GM12872 (cell line): ENCODE measurements around the gene RAD52.

ENCODE experiments used
- CTCF ChIP-seq: IDR thresholded peaks from 3 replicates; pipeline ENCODE4 v1.5.1; 2011; ENCODE audit warnings: low read depth, mild to moderate bottlenecking, low read length, moderate library complexity; ENCODE audit not compliant: insufficient read depth

Gene RAD52

DNA sequence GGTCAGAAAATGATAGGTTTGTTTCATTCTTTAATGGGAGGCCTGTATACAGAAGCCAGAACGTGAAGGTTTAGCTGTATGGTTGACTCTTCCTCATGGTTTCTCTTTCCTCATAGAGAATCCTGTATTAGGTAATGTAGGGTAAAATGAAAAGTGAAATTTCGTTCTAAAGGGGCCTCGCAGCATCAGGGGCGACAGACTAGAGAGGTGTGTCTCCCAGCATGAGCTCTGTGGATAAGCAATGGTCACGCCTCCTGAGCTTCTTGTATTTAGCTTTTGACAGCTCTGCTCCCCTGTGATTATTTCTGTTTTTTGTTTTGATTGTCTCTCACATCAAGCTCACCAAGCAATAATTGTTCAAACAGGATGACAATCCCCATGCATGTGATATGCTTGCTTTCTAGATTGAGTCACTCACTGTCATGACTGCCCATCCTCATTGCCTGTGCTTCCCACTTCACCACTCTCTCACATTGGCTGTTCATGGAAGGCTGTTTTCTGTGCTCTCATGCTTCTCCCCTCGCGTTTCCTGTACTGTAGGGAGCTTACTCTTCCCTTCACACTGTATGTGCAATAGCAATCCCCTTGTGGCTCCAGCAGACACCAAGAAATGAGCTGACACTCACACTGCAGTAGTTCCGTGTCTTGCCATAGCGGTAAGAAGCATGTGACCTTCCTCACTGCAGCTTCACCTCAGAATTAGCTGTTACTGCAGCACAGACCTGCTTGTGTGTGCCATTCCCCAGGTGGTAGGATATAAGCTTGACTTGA is 44.0 kb downstream of the RAD52 start:
- no peak for TF ChIP-seq CTCF

DNA sequence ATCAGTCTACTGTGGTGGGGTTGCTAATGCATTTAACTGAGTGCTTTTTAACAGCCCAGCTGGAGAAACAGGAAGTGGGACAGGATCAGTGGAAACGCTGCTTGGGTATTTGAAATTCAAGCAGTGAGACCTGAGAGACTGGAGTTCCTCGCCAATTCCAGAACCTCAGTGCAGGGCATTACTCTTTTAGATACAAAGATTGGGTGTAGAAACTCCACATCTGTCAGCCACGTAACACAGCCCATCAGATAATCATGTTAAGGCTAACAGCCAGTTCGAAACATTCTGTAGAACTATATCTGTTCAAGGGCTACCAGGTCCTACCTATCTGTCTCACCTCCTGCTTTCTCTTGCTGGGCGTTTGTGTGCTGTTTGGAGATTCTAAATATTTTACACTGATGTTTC is 45.5 kb downstream of the RAD52 start:
- no peak for TF ChIP-seq CTCF

DNA sequence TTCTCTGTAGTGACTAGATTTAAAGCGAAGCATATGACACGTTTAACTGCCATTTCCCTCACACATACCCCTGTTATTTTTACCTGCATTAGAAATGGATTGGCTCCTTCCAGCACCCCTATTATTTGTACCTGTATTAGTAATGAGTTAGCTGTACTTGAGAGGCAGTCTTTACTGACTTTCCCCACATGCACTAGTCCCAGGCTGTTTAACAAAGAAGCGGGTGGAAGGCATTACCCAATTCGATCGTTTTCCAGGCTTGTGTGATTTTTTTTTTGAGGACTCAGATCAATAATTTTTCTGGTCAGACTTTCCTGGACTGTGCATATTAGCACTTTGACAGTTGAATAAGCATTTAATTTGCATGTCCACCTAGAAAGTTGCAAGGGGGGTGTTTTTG is 46.4 kb downstream of the RAD52 start:
- TF ChIP-seq CTCF, result no peak

GRCh38 chr12:902581-902980 is 46.9 kb downstream of the RAD52 start:
- TF ChIP-seq CTCF, result no peak

- TF ChIP-seq CTCF, result no peak
Observed at GRCh38 chr12:897386-897785, 52.1 kb downstream of the RAD52 start.

GRCh38 chr12:896031-896430 is 53.5 kb downstream of the RAD52 start:
- TF ChIP-seq CTCF, result no peak

DNA sequence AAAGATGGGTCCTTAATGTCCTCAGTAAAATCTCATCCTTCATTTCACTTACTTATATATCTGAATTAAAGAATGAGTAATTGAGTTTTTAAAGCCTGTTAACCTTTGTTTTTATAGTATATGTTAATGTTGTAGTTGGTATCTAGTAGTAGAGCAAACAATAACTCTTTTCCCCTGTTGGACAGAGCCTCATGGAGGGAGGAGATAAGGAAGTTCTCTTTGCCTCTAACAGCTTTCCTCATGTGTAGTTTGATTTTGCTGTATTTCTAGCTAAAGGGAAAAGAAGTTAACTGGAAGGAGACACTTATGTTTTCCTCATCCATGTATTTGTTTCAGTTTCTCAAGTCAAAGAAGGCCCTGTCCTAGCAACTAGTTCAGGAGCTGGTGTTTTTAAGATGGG is 55.3 kb downstream of the RAD52 start:
- no peak for TF ChIP-seq CTCF

- TF ChIP-seq CTCF, result no peak
Observed at GRCh38 chr12:886206-886605, 63.3 kb downstream of the RAD52 start.
